Fibroblast of mammary gland (primary cell): ENCODE results near the gene CEND1.
A peak's percentile ranks its signal among the peaks of the same experiment; 100 is the strongest.

Source experiments
- DNase-seq: peaks from one replicate; pipeline ENCODE4 v3.0.0-alpha.2; 2010; ENCODE audit warnings: low read depth
- H3K4me3 ChIP-seq: 2 replicates; pipeline ENCODE4 v1.5.1; 2011; ENCODE audit warnings: low read depth, mild to moderate bottlenecking, low read length, moderate library complexity; ENCODE audit not compliant: control insufficient read depth
- CTCF ChIP-seq: conservative IDR thresholded peaks from 2 replicates; pipeline ENCODE4 v1.5.1; 2011; ENCODE audit warnings: low read depth, low read length, inconsistent platforms; ENCODE audit not compliant: control insufficient read depth, insufficient read depth

The CEND1 gene

GRCh38 chr11:761526-762108 lies 28.3 kb downstream of the CEND1 start:
- TF ChIP-seq CTCF, result no peak
- DNase-seq, result no peak
- no peak overlapping the region for H3K4me3 ChIP-seq

GRCh38 chr11:760236-760635 lies 29.7 kb downstream of the CEND1 start:
- DNase-seq, result no peak
- no peak for TF ChIP-seq CTCF
- H3K4me3 ChIP-seq, result no peak overlapping the region

- DNase-seq, result peak; percentile 14
- H3K4me3 ChIP-seq, result no peak overlapping the region
- no peak for TF ChIP-seq CTCF
Measured at GRCh38 chr11:749731-750130, 40.2 kb downstream of the CEND1 start.

GRCh38 chr11:748007-748359 lies 41.9 kb downstream of the CEND1 start:
- H3K4me3 ChIP-seq, result peak overlapping the region; percentile 60
- TF ChIP-seq CTCF, result no peak
- DNase-seq, result no peak

- DNase-seq, result peak; percentile 69
- no peak for TF ChIP-seq CTCF
- peak within 1 kb of the TSS; percentile 60 for H3K4me3 ChIP-seq
Measured at GRCh38 chr11:747158-748006, 42.5 kb downstream of the CEND1 start, which contains the start of gene TALDO1. TALDO1 (plus strand) TSS chr11:747464; CDS start chr11:747482, 18 bp downstream.

- DNase-seq, result peak; percentile 53
- no peak for TF ChIP-seq CTCF
- H3K4me3 ChIP-seq, result peak overlapping the region; percentile 52
Measured at GRCh38 chr11:746289-747157, 43.4 kb downstream of the CEND1 start.
